BE2C (cell line): ENCODE results near the gene NRF1.

Experiments
- DNase-seq: peaks from one replicate; pipeline ENCODE4 v3.0.0-alpha.2; 2020
- H3K27me3 ChIP-seq: fragments of 250-450 bp; sonication (Bioruptor Pico); 2 replicates; pipeline ENCODE4 v1.5.1; 2020; ENCODE audit warnings: mild to moderate bottlenecking
- H3K36me3 ChIP-seq: fragments of 250-450 bp; sonication (Bioruptor Pico); 2 replicates; pipeline ENCODE4 v1.5.1; 2020; ENCODE audit warnings: mild to moderate bottlenecking
- H3K4me1 ChIP-seq: fragments of 250-450 bp; sonication (Bioruptor Pico); 2 replicates; pipeline ENCODE4 v1.5.1; 2020
- H3K4me3 ChIP-seq: 2 replicates; pipeline ENCODE4 v1.5.1; 2011; ENCODE audit warnings: low read depth, low read length
- H3K9me3 ChIP-seq: fragments of 250-450 bp; sonication (Bioruptor Pico); 2 replicates; pipeline ENCODE4 v1.5.1; 2020
- CTCF ChIP-seq: IDR thresholded peaks from 2 replicates; pipeline ENCODE4 v1.5.1; 2012; ENCODE audit warnings: mild to moderate bottlenecking, low read depth, low read length

The NRF1 gene

DNA sequence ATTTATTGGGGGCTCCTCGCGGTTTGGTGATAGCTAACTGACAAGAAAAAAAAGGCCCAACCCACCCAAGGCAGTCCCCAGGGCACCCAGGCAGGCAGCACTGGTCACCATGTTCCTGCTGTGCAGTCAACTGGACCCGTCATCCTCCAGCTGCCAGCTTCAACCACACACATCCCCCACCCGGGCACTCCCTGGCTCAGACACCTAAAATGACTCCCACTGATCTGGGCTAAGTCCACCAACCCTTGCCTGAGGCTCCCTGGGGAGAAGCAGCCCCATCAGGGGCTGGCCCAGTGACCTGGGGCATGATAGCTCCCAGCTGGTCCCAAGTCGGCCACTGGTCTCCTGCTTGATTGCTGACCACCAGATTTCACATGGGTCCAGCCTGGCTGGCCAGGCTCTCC, 161.8 kb downstream of the NRF1 start:
- no peak for DNase-seq
- Histone ChIP-seq H3K4me1 (no peaks in the 10 kb centered on the region), H3K27me3 (peaks cover 1% of the 10 kb centered on the region), H3K4me3 (no peak overlapping the region), H3K36me3 (no peaks in the 10 kb centered on the region), H3K9me3 (no peaks in the 10 kb centered on the region)
- no peak for TF ChIP-seq CTCF

DNA sequence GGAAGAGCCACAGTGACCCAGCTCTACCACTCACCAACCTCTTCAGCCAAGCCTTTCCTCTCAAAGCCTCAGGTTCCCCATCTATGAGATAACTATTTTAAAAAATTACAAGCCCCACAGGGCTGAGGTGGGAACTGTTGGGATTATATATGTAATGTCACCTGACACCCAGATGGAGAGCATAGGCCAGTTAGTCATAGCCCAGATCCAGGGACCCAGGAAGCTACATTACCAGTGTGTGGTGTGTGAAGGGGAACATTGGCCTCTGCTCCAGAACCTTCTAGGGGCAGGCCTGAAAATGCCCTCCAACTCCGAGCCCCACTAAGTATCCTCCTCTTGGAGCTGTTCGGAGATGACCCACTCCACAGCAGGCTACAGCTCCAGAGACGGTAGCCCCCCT, 162.4 kb downstream of the NRF1 start:
- no peaks in the 10 kb centered on the region for H3K36me3 ChIP-seq
- DNase-seq, result no peak
- H3K4me1 ChIP-seq, result no peaks in the 10 kb centered on the region
- H3K4me3 ChIP-seq, result no peak overlapping the region
- peaks cover 6% of the 10 kb centered on the region for H3K27me3 ChIP-seq
- TF ChIP-seq CTCF, result no peak
- H3K9me3 ChIP-seq, result no peaks in the 10 kb centered on the region

DNA sequence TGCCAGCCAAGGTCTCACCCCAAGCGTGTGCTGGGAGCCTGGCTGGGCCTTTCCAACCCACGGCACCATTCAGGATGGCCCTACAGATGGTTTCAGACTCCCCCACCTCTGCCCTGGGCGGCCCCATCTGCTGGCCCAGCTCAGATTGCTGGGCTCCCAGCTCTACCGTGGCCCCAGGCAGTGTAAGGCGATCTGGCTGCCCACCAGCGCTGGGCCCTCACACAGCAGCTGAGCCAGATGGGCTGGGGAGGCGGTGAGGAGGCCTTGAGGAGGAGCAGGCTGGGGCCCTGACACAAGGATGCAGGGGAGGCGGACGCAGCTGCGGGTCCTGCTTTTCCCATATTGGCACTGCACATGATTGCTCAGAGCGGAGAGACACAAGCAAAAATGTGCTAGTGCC, 162.8 kb downstream of the NRF1 start:
- Histone ChIP-seq H3K27me3 (peaks cover 11% of the 10 kb centered on the region), H3K9me3 (no peaks in the 10 kb centered on the region), H3K36me3 (no peaks in the 10 kb centered on the region), H3K4me1 (no peaks in the 10 kb centered on the region), H3K4me3 (no peak overlapping the region)
- no peak for TF ChIP-seq CTCF
- DNase-seq, result peak; percentile 55

DNA sequence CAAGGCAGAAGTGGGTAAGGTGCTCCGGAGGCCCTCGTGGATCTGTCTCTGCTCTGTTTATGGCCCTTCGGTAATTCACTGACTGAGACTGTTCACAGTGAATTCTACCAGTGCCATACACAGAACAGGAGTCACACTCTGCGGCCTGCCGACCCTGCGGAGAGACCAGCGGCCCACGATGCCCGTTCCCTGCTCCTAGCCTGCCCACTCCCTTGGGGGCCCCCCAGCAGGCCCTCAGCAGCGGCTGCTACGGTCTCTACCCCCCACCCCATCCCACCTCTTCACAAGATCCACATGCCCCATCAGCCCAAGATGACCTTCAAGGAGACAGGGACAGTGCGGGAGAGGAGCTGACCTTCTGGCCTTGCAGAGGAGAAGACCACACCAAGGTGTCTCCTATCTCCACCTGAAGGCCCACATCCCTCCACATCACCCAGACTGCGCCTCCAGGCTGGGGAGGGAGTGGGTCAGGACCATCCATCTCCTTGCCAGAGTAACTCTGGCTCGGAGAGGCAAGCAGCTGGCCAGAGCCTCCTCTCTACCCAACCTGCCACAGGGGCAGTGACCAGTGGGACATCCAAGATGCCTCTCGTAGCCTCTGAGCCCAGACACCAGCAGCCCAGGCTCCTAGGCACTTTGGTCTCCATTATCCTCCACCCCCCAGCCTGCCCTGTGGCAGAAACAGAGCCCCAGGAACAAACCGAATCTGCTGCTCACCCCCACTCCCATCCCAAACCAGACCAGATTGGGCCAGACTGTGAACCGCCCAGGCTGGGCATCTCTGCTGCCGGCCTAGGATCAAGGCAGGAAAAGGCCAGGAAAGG, 163.6 kb downstream of the NRF1 start:
- Histone ChIP-seq H3K27me3 (peaks cover 19% of the 10 kb centered on the region), H3K36me3 (no peaks in the 10 kb centered on the region), H3K4me3 (no peak overlapping the region), H3K4me1 (no peaks in the 10 kb centered on the region), H3K9me3 (no peaks in the 10 kb centered on the region)
- DNase-seq, result no peak
- TF ChIP-seq CTCF, result no peak

GRCh38 chr7:129775695-129776361, 164.3 kb downstream of the NRF1 start:
- Histone ChIP-seq H3K27me3 (peaks cover 26% of the 10 kb centered on the region), H3K4me3 (no peak overlapping the region), H3K9me3 (no peaks in the 10 kb centered on the region), H3K36me3 (no peaks in the 10 kb centered on the region), H3K4me1 (no peaks in the 10 kb centered on the region)
- TF ChIP-seq CTCF, result no peak
- DNase-seq, result no peak

DNA sequence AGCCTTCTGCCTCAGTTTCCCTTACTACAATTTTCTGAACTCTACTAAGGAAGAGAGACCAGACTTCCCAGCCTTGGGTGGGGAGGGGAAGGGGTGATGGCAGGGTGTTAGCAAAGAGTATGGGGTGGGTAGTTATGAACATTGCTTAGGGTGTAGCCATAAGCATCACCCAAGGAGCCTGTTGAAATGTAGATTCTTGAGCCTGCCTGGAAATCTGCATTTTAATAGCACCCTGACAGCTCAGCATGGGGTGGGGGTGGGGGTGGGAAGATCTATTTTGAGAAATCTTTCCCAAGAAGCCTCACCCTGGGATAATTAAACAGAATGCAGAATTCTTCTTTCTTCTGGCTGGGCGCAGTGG, 164.8 kb downstream of the NRF1 start:
- no peak for DNase-seq
- TF ChIP-seq CTCF, result no peak
- Histone ChIP-seq H3K4me3 (no peak overlapping the region), H3K27me3 (peaks cover 31% of the 10 kb centered on the region), H3K36me3 (no peaks in the 10 kb centered on the region), H3K4me1 (no peaks in the 10 kb centered on the region; the same call in 1 of the 2 replicates), H3K9me3 (no peaks in the 10 kb centered on the region)
